ENCODE results near the gene RRP1B. TPM values are rescaled to one million over a fixed set of nuclear protein-coding genes. Genes with fewer than 3 reads are reported as not detected.
"Not testable (repeated sequence)": the region's sequence is repeated elsewhere in the genome, so short reads cannot be mapped to it uniquely, and the experiment has no call there.

RRP1B gene
- polyA plus RNA-seq, 1 donor from 2014 or later: 20.3 TPM

DNA sequence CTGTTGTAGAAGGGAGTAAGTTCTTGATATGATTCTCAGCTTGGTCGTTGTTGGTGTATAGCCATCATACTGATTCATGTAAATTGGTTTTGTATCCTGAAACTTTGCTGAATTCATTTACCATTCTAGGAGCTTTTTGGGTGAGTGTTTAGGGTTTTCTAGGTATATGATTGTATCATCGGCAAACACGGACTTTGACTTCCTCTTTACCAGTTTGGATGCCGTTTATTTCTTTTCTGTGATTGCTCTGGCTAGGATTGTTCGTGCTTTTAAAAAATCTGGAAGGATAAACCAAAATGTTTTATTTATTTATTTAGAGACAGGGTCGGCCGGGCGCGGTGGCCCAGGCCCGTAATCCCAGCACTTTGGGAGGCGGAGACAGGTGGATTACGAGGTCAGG lies 20.6 kb downstream of the RRP1B start:
- H3K9me2 ChIP-seq (ENCODE audit: insufficient read depth, low read length): no peaks in the 10 kb centered on the region
- no peak overlapping the region for H2AFZ ChIP-seq (ENCODE audit: low read depth, low read length)
- H3K79me2 ChIP-seq (replicated peaks; ENCODE audit: insufficient read depth, low read length): no peaks in the 10 kb centered on the region
- H3K36me3 ChIP-seq (ENCODE audit: insufficient read depth, low read length): peaks cover 11% of the 10 kb centered on the region
- no peaks in the 10 kb centered on the region for H3F3A ChIP-seq (ENCODE audit: insufficient read depth, low read length, poor library complexity, severe bottlenecking)
- no peak overlapping the region for H3K4me2 ChIP-seq (ENCODE audit: low read length)
- H3K9ac ChIP-seq (ENCODE audit: low read length): no peak overlapping the region
- H3K4me3 ChIP-seq (ENCODE audit: low read length): no peak overlapping the region
- H3K9me3 ChIP-seq (ENCODE audit: low read length): no peaks in the 10 kb centered on the region
- no peaks in the 10 kb centered on the region for H4K20me1 ChIP-seq (ENCODE audit: insufficient read depth)
- H3K27ac ChIP-seq (ENCODE audit: low read length): no peak overlapping the region
- no peaks in the 10 kb centered on the region for H3K27me3 ChIP-seq (ENCODE audit: insufficient read depth, low read depth, low read length)
- TF ChIP-seq EP300 (conservative IDR thresholded peaks at IDR 0.05; ENCODE audit: poor library complexity, severe bottlenecking): no peak
- TF ChIP-seq, protein P1, sequence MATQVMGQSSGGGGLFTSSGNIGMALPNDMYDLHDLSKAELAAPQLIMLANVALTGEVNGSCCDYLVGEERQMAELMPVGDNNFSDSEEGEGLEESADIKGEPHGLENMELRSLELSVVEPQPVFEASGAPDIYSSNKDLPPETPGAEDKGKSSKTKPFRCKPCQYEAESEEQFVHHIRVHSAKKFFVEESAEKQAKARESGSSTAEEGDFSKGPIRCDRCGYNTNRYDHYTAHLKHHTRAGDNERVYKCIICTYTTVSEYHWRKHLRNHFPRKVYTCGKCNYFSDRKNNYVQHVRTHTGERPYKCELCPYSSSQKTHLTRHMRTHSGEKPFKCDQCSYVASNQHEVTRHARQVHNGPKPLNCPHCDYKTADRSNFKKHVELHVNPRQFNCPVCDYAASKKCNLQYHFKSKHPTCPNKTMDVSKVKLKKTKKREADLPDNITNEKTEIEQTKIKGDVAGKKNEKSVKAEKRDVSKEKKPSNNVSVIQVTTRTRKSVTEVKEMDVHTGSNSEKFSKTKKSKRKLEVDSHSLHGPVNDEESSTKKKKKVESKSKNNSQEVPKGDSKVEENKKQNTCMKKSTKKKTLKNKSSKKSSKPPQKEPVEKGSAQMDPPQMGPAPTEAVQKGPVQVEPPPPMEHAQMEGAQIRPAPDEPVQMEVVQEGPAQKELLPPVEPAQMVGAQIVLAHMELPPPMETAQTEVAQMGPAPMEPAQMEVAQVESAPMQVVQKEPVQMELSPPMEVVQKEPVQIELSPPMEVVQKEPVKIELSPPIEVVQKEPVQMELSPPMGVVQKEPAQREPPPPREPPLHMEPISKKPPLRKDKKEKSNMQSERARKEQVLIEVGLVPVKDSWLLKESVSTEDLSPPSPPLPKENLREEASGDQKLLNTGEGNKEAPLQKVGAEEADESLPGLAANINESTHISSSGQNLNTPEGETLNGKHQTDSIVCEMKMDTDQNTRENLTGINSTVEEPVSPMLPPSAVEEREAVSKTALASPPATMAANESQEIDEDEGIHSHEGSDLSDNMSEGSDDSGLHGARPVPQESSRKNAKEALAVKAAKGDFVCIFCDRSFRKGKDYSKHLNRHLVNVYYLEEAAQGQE (IDR thresholded peaks at IDR 0.05; ENCODE audit: borderline replicate concordance): no peak
- TF ChIP-seq, protein P2, sequence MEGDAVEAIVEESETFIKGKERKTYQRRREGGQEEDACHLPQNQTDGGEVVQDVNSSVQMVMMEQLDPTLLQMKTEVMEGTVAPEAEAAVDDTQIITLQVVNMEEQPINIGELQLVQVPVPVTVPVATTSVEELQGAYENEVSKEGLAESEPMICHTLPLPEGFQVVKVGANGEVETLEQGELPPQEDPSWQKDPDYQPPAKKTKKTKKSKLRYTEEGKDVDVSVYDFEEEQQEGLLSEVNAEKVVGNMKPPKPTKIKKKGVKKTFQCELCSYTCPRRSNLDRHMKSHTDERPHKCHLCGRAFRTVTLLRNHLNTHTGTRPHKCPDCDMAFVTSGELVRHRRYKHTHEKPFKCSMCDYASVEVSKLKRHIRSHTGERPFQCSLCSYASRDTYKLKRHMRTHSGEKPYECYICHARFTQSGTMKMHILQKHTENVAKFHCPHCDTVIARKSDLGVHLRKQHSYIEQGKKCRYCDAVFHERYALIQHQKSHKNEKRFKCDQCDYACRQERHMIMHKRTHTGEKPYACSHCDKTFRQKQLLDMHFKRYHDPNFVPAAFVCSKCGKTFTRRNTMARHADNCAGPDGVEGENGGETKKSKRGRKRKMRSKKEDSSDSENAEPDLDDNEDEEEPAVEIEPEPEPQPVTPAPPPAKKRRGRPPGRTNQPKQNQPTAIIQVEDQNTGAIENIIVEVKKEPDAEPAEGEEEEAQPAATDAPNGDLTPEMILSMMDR (IDR thresholded peaks at IDR 0.05; ENCODE audit: poor library complexity, severe bottlenecking): no peak
- TF ChIP-seq TAF1 (IDR thresholded peaks at IDR 0.05; ENCODE audit: low read depth): no peak
- TF ChIP-seq RAD21 (conservative IDR thresholded peaks at IDR 0.05): no peak
- no peak for TF ChIP-seq MXI1 (conservative IDR thresholded peaks at IDR 0.05; ENCODE audit: poor library complexity, severe bottlenecking)
- no peak for TF ChIP-seq SMC3 (conservative IDR thresholded peaks at IDR 0.05; ENCODE audit: poor library complexity)
- no peak for TF ChIP-seq POLR2AphosphoS5 (IDR thresholded peaks at IDR 0.05)

DNA sequence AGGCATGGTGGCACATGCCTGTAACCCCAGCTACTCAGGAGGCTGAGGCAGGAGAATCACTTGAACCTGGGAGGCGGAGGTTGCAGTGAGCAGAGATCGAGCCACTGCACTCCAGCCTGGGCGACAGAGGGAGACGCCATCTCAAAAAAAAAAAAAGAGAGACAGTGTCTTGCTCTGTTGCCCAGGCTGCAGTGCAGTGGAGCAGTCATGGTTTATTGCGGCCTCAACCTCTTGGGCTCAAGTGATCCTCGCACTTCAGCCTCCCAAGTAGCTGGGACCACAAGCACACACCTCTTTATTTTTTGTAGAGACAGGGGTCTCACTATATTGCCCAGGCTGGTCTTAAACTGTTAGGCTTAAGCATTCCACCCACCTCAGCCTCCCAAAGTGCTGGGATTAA lies 21.1 kb downstream of the RRP1B start:
- not testable (repeated sequence) for H3K9me2 ChIP-seq (ENCODE audit: insufficient read depth, low read length); H3K4me2 ChIP-seq (ENCODE audit: low read length); H3K9ac ChIP-seq (ENCODE audit: low read length); H3K9me3 ChIP-seq (ENCODE audit: low read length); H2AFZ ChIP-seq (ENCODE audit: low read depth, low read length); H3K27me3 ChIP-seq (ENCODE audit: insufficient read depth, low read depth, low read length); H3K79me2 ChIP-seq (replicated peaks; ENCODE audit: insufficient read depth, low read length); H4K20me1 ChIP-seq (ENCODE audit: insufficient read depth); H3F3A ChIP-seq (ENCODE audit: insufficient read depth, low read length, poor library complexity, severe bottlenecking); H3K27ac ChIP-seq (ENCODE audit: low read length); H3K4me3 ChIP-seq (ENCODE audit: low read length)
- H3K36me3 ChIP-seq (ENCODE audit: insufficient read depth, low read length): peaks cover 11% of the 10 kb centered on the region

DNA sequence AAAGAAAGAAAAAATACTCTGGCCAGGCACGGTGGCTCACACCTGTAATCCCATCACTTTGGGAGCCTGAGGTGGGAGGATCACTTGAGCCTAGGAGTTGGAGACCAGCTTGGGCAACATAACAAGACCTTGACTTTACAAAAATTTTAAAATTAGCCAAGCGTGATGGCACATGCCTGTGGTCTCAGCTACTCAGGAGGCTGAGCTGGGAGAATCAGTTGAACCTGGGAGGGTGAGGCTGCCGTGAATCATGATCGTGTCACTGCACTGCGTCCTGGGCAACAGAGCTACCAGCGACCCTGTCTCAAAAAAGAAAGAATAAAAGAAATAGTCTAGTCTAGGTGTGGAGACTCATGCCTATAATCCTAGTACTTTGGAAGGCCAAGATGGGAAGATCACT lies 22.3 kb downstream of the RRP1B start:
- Histone ChIP-seq H2AFZ (ENCODE audit: low read depth, low read length) (no peak overlapping the region), H3K36me3 (ENCODE audit: insufficient read depth, low read length) (peaks cover 3% of the 10 kb centered on the region), H3K27ac (ENCODE audit: low read length) (no peak overlapping the region)

More for the DNA sequence above, 22.3 kb downstream of the RRP1B start:
- Histone ChIP-seq H4K20me1 (ENCODE audit: insufficient read depth) (no peaks in the 10 kb centered on the region), H3K9me3 (ENCODE audit: low read length) (no peaks in the 10 kb centered on the region), H3K4me3 (ENCODE audit: low read length) (no peak overlapping the region), H3F3A (ENCODE audit: insufficient read depth, low read length, poor library complexity, severe bottlenecking) (no peaks in the 10 kb centered on the region), H3K79me2 (replicated peaks; ENCODE audit: insufficient read depth, low read length) (no peaks in the 10 kb centered on the region), H3K9me2 (ENCODE audit: insufficient read depth, low read length) (no peaks in the 10 kb centered on the region), H3K4me2 (ENCODE audit: low read length) (no peak overlapping the region), H3K9ac (ENCODE audit: low read length) (no peak overlapping the region), H3K27me3 (ENCODE audit: insufficient read depth, low read depth, low read length) (no peaks in the 10 kb centered on the region)
- TF ChIP-seq POLR2AphosphoS5 (IDR thresholded peaks at IDR 0.05): no peak
- TF ChIP-seq, protein P1 (IDR thresholded peaks at IDR 0.05; ENCODE audit: borderline replicate concordance): no peak
- TF ChIP-seq SMC3 (conservative IDR thresholded peaks at IDR 0.05; ENCODE audit: poor library complexity): no peak
- TF ChIP-seq EZH2 (IDR thresholded peaks at IDR 0.05; ENCODE audit: borderline replicate concordance, insufficient read depth, low read length, poor library complexity, severe bottlenecking): no peak
- no peak for TF ChIP-seq EP300 (conservative IDR thresholded peaks at IDR 0.05; ENCODE audit: poor library complexity, severe bottlenecking)
- no peak for TF ChIP-seq RAD21 (conservative IDR thresholded peaks at IDR 0.05)
- TF ChIP-seq MXI1 (conservative IDR thresholded peaks at IDR 0.05; ENCODE audit: poor library complexity, severe bottlenecking): no peak
- TF ChIP-seq, protein P2 (IDR thresholded peaks at IDR 0.05; ENCODE audit: poor library complexity, severe bottlenecking): no peak
- no peak for TF ChIP-seq TAF1 (IDR thresholded peaks at IDR 0.05; ENCODE audit: low read depth)
